HG03066 (cell line): ENCODE measurements around the gene OR56B1.

Experiments
- ATAC-seq: cut with Tn5 transposase; IDR thresholded peaks from one replicate; pipeline ENCODE4 v1.9.1; 2021; ENCODE audit warnings: low read depth; ENCODE audit not compliant: unreplicated experiment

The OR56B1 gene

DNA sequence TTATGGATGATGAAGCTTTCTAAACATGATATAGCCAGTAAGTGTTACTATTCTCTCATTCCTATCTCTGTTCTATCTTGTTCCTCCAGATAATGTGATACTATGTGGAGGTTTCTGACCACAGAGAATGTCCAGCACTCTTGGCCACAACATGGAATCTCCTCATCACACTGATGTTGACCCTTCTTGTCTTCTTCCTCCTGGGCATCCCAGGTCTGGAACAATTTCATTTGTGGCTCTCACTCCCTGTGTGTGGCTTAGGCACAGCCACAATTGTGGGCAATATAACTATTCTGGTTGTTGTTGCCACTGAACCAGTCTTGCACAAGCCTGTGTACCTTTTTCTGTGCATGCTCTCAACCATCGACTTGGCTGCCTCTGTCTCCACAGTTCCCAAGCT lies 9.9 kb upstream of the OR56B1 start:
- ATAC-seq: no peak

GRCh38 chr11:5727691-5728090 lies 8.6 kb upstream of the OR56B1 start:
- ATAC-seq: no peak

- ATAC-seq: no peak
Observed at GRCh38 chr11:5737091-5737490, 843 bp downstream of the OR56B1 start.

- no peak for ATAC-seq
Observed at GRCh38 chr11:5737670-5738392, 1.6 kb downstream of the OR56B1 start.

DNA sequence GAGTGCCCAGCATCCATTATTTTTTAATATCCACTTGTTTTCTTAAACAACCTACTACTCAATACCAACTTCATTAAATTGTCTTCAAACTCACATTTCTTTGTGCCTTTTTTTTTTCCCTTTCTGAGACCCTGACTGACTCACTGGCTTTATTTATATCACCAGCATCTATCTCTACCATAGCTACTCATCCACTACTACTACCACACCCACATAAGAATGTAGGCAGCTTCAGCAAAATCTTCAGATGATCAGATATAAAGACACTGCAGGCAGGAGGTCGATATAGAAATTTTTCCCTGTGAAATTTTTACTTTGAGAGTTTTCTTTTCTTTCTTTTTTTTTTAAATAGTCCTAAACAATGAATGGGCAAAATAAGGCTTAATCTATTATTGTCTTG lies 2.2 kb downstream of the OR56B1 start:
- no peak for ATAC-seq

DNA sequence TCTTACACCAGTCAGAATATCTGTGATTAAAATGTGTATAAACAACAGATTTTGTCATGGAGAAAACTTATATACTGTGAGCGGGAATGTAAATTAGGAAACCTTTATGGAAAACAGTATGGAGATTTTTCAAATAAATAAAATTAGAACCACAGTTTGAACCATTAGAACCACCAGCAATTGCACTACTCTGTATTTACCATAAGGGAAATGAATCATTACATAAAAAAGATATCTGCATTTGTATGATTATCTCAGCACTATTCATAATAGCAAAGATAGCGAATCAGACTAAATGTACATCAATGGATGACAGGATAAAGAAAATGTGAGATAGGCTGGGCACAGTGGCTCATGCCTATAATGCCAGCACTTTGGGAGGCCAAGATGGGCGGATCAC lies 10.4 kb downstream of the OR56B1 start:
- ATAC-seq: no peak

DNA sequence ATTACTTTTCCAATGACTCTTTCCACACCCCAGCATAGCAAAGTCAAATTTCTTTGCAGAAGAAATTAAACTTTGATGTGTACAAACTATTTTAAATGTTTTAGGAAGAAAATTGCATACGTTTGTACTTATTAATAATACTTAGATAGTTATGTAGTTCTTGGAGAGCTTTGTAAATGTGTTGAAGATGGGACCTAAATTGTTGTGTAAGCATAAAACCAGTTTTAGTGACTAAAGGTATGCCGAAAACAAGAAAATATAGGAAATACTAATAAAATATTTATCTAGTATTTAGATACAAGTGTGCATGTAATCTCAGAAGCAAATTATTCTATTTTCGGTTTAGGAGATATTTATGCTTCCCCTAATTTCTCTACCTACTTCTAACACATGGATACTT lies 13.6 kb downstream of the OR56B1 start:
- ATAC-seq: no peak

DNA sequence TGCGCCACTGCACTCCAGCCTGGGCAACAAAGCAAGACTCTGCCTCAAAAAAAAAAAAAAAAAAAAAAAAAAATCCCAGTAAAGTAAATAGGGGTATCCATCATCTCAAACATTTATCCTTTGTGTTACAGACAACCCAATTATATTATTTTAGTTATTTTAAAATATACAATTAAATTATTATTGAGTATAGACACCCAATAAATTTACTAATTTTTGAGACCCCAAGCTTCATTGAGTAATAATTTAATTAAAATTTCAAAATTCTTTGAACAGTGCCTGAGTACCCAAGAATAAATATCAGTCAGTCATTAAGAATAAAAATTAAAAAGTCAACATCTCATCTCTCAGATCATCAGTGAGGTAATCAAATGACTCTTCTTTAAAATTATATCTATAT lies 17.7 kb downstream of the OR56B1 start, which contains the start of gene OR52N4:
Gene OR52N4, plus strand, starts transcription at position 301 of the 400 bp plus-strand sequence. CDS start 498 bp downstream, outside the sequence.
- ATAC-seq: no peak

DNA sequence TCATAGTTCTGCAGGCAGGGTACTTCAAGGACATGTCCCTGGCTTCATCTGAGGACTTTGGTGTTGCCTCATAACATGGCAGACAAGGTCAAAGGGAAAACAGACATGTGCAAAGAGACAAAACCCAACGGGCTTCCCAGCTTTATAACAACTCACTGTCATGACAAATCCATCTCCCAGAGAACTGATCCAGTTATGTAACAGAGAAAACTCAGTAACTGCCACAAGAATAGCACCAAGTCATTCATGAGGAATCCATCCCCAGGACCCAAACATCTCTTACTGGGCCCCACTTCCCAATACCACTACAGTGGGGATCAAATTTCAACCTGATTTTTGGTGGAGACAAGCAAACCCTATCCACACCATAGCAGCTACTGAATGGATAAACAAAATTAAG lies 30.8 kb downstream of the OR56B1 start:
- no peak for ATAC-seq

GRCh38 chr11:5783255-5783654 lies 47.0 kb downstream of the OR56B1 start, which contains the start of gene OR52N5:
Gene OR52N5 (minus strand): TSS chr11:5783355. CDS start chr11:5778634, 4,721 bp downstream.
- ATAC-seq: no peak
